GM21723 (cell line): ENCODE data around the gene MYO1F.
A peak's percentile ranks its signal among the peaks of the same experiment; 100 is the strongest.
"Not testable (repeated sequence)": the region's sequence is repeated elsewhere in the genome, so short reads cannot be mapped to it uniquely, and the experiment has no call there.

Experiments used
- ATAC-seq: cut with Tn5 transposase; IDR thresholded peaks from one replicate; pipeline ENCODE4 v1.9.1; 2021; ENCODE audit warnings: mild to moderate bottlenecking, moderate library complexity; ENCODE audit not compliant: unreplicated experiment

MYO1F gene

DNA sequence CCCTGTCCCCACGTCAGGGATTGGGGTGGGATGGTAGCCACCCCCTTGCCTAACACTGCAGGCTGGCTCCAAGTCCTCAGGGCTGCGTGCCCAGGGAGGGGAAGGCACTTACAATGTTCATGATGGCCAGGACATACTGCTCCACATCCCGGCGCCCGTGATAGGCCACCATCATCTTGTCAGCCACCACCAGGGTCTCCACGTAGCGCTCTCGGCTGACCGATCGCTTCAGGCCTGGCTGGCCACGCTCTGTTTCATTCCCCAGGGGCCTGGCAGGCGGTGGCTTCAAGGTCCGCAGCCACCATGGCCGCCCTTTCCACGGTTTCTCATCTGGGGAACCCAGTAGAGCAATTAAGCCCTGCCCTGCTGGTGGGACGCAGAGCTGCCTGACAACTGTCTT lies 23.6 kb upstream of the MYO1F start:
- ATAC-seq, result no peak

- no peak for ATAC-seq
Measured at GRCh38 chr19:8600064-8600463, 22.8 kb upstream of the MYO1F start.

- no peak for ATAC-seq
Measured at GRCh38 chr19:8596168-8596567, 18.9 kb upstream of the MYO1F start.

GRCh38 chr19:8595651-8596050 lies 18.4 kb upstream of the MYO1F start:
- ATAC-seq, result no peak

- no peak for ATAC-seq
Measured at GRCh38 chr19:8593931-8594330, 16.7 kb upstream of the MYO1F start.

DNA sequence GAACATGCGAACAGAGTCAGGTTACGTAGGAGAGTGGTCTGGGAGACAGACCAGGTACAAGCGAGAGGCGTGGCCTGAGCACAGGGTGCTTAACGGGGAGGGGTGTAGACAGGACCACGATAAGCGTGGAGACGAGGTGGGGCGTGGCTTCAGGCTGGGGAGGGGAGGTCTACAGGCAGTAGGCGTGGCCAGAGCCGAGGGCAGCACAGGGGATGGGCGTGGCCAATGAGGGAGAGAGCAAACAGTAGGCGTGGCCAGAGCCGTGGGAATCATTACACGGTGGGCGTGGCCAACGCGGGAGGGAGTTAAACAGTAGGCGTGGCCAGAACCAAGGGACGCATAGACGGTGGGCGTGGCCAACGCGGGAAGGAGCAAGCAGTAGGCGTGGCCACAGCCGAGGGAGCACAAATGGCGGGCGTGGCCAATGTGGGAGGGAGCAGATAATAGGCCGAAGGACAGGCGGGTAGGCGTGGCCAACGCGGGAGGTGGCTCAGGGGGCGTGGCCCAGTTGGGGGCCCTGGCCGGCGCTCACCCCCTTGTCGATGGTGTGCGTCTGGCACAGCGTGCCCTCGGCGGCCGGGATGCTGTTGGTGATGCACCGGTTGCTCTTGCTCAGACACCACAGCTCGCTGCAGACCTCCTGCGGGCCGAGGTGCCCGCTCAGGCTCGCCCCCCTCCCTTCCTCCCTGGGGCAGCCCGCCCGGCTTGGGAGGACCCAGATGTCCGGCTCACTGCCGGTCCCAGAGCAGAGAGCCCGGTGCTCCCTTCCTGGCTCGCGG lies 15.2 kb upstream of the MYO1F start:
- no peak for ATAC-seq

- ATAC-seq, result no peak
Measured at GRCh38 chr19:8589177-8589714, 12.0 kb upstream of the MYO1F start.

DNA sequence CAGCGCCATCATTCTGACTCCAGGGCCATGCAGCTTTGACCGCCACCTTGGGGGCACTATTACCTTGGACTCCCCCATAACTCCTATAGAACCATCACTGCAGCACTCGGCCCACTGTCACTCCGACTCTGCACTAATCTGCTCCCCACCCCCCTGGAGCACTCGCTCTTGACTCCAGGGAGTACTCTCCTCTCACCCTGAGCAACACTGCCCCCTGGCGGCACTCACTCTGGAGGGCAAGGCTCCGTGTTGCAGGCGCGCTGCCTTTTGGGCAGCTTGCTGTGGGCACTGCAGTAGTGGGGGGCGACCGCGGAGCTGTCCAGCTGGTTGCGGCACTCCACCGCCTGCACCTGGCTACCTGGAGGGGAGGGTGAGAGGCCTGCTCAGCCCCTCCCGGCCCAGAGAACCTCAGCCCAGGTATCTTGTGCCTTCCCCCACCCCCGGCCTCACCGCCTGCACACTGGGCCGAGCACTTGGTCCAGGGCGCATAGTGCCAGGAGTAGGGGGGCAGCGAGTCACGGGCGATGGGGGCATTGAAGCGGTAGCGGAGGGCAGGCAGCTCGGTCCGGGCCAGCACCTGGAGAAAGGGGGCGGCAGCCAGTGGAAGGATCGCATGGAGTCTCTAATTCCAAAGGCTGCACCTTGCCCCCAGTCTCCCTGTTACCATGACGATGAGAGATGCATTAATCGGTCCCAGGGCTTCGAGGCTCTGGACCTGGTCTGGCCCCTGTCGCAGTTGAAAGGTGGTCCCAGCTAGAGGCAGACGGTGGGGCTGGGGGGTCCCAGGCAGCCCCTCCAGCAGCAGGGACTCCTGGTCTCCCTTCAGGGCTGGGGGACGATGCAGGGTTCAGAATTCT lies 8.9 kb upstream of the MYO1F start:
- no peak for ATAC-seq

DNA sequence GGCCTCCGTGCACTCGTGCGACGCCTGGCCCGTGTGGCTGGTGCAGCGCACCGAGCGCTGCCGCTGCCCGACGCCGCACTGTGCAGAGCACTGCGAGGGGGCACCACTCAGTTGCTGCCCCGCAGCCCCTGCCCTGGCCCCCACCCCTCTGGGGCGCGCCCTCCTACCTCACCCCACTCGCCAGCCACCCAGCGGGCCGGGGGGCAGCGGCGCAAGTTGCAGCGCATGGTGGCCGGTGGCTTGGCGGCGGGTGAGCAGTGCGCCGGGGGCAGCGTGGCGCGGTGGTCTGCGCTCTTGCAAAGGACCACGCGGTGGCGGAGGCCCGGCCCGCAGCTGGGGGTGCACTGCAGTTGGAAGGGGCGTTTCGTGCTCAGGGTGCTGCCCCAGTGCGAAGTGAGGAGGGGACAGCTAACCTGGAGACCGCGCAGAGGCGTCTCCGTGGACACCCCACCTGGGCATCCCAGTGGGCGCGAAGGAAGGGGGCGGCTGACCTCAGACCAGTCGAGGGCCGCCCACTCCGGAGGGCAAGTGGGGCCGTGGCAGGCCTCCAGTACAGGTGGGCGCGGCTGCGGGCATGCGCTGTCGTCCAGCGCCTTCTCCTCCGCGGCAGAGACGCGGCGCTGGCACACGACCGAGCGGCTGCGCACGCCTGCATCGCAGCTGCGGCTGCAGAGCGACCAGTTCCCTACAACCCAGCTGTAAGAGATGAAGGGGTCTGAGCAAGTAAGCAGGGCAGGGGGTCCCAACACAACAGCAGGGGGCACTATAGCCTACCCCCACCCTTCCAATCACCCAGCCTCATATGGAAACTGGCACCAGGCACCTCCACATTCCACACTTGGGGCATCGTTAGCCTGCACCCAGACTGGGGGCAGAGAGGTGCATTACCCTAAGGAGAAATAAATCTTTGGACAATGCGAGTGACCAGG lies 8.0 kb upstream of the MYO1F start:
- no peak for ATAC-seq

DNA sequence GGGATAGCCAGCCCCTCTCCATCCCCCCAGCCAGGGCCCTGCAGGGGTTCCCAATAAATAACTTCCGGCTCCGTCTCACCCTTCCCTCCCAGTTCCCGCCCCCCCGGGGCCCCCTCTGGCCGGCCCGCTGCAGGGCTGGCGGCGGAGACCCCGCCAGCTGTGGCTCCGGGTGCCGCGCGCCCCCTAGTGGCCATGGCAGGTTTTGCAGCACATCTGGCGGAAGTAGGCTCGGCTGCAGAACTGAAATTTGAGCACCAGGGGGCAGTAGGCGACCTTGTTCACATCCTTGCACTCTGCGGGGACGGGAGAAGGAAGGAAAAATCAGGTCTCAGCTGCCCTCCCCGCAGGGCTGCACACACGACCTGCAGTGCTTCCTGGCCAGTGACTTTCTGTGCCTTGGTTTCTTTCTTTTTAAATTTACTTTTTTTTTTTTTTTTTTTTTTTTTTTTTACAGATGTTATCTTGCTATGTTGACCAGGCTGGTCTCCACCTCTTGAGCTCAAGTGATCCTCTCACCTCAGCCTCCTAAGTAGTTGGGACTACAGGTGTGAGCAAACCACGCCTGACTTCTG lies 3.6 kb upstream of the MYO1F start:
- ATAC-seq, result peak; percentile 61

DNA sequence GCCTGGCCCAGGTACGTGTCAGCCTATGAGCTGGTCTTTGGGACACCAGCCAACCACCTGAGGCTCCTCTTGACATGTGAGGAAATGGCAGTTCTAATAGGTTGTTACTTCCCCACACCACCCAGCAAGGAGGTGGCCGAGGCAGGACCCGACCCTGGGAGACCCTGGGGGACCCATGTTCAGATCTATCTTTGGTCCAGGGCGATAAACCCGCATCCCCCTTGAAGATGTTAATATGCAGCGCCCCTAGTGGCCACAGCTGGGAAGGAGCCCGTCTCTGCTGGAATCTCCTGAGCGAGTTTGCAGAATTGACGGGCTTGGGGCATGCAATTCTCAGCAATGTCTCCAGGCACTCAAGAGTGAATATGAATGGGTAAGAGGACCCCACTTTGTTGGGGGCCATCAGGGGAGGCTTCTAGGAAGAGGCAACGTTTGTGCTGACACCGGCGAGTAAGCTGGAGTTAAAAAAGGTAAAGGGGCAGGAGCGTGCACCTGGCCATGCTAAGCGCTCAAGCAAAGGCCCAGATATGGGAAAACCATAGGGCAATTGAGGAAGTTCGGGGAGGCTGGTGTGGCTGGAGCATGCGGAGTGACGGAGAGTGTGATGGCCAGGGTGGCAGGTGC lies 1.5 kb upstream of the MYO1F start:
- no peak for ATAC-seq

- no peak for ATAC-seq
Measured at GRCh38 chr19:8577741-8578140, 499 bp upstream of the MYO1F start.

DNA sequence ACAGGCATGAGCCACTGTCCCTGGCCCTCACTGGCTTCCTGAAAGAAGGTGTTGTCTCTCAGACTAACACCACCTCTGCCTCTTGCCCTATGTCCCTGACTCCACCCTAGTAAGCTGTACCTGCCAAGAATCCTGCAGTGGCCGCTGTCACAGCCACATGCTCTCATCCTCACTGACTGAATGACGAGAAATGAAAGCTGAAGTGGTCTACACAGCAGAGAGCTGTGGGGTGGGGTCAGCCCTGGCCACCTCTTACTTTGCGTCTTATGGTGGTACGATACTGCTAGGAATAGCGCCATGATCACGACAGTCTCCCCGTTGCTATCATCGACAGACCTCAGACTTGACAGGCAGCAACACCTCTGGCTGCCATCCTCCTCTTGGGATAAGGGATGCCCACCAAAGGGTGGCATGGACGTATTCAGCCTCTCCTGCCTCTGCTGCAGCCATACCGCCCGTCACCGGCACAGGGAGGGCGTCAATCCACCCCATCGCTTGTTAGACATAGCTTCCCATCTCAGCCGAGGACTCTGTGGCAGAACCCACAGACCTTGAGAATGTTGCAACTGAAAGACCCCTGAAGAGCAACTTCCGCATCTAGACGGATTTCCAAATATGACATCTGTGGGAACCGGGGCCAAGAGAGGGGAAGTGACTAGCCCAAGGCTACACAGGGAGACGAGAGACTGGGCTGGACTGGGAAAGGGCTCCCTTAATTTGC lies 809 bp downstream of the MYO1F start:
- no peak for ATAC-seq

GRCh38 chr19:8575467-8575997 lies 1.7 kb downstream of the MYO1F start:
- no peak for ATAC-seq

DNA sequence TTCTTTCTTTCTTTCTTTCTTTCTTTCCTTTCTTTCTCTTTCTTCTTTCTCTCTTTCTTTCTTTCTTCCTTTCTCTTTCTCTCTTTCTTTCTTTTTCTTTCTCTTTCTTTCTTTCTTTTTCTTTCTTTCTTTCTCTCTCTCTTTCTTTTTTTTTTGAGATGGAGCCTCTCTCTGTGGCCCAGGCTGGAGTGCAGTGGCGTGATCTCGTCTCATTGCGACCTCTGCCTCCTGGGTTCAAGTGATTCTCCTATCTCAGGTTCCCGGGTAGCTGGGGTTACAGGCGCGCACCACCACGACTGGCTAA lies 2.7 kb downstream of the MYO1F start:
- not testable (repeated sequence) for ATAC-seq

- no peak for ATAC-seq
Measured at GRCh38 chr19:8573316-8573715, 3.9 kb downstream of the MYO1F start.

- ATAC-seq, result no peak
Measured at GRCh38 chr19:8571006-8571411, 6.2 kb downstream of the MYO1F start.

DNA sequence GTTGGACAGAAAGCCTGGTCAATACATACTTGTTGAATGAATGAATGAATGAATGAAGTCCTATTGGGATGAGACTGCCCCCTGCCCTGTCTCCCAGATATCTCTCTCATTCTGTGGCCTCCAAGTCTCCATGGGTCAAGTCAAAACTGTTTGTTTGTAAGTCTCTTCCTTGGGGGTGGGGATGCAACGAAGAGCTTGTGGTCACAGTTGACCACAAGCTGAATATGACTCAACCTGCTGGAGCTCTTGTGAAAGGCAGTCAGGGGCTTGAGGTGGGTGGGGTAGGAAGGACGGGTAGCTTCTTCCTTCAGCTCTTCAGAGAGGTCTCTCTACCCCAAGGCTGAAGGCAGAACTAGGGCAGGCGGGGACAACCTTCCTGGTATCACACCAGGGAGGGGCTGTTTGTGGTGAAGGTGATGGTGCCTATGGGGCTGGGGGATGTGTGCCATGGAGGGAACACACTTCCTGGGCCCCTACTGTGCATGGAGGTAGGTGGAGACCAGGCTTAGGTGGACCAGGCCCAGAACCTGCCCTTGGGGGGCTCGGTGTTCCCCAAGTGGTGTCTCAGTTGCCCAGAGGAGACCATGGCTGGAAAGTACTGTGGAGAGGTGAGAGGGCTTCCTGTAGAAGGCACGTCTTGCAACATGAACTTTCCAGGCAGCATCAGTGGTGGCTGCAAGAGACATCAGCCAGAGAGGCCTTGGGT lies 8.0 kb downstream of the MYO1F start:
- peak; percentile 81 for ATAC-seq
